Measurements from ENCODE around the gene CDK14. TPM values are rescaled to one million over a fixed set of nuclear protein-coding genes. Genes with fewer than 3 reads are reported as not detected.
A peak's percentile ranks its signal among the peaks of the same experiment; 100 is the strongest.

CDK14 gene
- polyA plus RNA-seq, 3 donors, result 1.7 to 2.5 (median 2.1) TPM

GRCh38 chr7:90597563-90598253 is 1.6 kb downstream of the CDK14 start:
- intact Hi-C loops (cut with micrococcal nuclease), result loop anchor here in 1 of 2 donors (2.0 kb wide), 1 partner anchor 23 kb away; no protein-coding TSS in a partner anchor
- H3K4me1 ChIP-seq (ENCODE audit: control insufficient read depth in 1 of 2, insufficient read depth in 2 of 2, low read length in 2 of 2), result peaks cover 46 to 62% of the 10 kb centered on the region in 2 donors

GRCh38 chr7:90599038-90599437 is 2.9 kb downstream of the CDK14 start:
- peaks cover 0 to 2% of the 10 kb centered on the region in 2 donors for H3K36me3 Mint-ChIP-seq
- no peak overlapping the region for H2AFZ ChIP-seq (ENCODE audit: insufficient read depth, low read depth, low read length, poor library complexity, severe bottlenecking)
- H3K4me3 ChIP-seq (replicated peaks in 1 of 3; ENCODE audit: low read depth in 2 of 3, low read length in 3 of 3), result peak overlapping the region in 1 of 3 experiments; percentile 34
- TF ChIP-seq, protein P1, sequence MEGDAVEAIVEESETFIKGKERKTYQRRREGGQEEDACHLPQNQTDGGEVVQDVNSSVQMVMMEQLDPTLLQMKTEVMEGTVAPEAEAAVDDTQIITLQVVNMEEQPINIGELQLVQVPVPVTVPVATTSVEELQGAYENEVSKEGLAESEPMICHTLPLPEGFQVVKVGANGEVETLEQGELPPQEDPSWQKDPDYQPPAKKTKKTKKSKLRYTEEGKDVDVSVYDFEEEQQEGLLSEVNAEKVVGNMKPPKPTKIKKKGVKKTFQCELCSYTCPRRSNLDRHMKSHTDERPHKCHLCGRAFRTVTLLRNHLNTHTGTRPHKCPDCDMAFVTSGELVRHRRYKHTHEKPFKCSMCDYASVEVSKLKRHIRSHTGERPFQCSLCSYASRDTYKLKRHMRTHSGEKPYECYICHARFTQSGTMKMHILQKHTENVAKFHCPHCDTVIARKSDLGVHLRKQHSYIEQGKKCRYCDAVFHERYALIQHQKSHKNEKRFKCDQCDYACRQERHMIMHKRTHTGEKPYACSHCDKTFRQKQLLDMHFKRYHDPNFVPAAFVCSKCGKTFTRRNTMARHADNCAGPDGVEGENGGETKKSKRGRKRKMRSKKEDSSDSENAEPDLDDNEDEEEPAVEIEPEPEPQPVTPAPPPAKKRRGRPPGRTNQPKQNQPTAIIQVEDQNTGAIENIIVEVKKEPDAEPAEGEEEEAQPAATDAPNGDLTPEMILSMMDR (IDR thresholded peaks at IDR 0.05), result no peak
- H3K27me3 ChIP-seq (ENCODE audit: control insufficient read depth in 2 of 2, insufficient read depth in 2 of 2, low read length in 2 of 2), result peaks cover 0 to 10% of the 10 kb centered on the region in 2 donors
- intact Hi-C loops (cut with micrococcal nuclease), result loop anchor here in 1 of 2 donors (2.0 kb wide), 1 partner anchor 22 kb away; no protein-coding TSS in a partner anchor
- H3K9ac ChIP-seq (ENCODE audit: insufficient read depth, low read length, poor library complexity, severe bottlenecking), result no peak overlapping the region
- no peak overlapping the region for H3K27ac ChIP-seq (ENCODE audit: low read depth in 1 of 2, low read length in 2 of 2)
- H3K79me2 ChIP-seq (ENCODE audit: insufficient read depth, low read length), result peaks cover 64% of the 10 kb centered on the region
- peaks cover 46 to 62% of the 10 kb centered on the region in 2 donors for H3K4me1 ChIP-seq (ENCODE audit: control insufficient read depth in 1 of 2, insufficient read depth in 2 of 2, low read length in 2 of 2)
- H3K27ac Mint-ChIP-seq, result peak overlapping the region in 6 of 7 donors; percentile 50 to 90 (median 86)
- no peaks in the 10 kb centered on the region for H4K20me1 ChIP-seq (ENCODE audit: insufficient read depth, low read length)
- H3K4me3 Mint-ChIP-seq, result peak overlapping the region in 1 of 2 donors; percentile 30
- H3K4me1 Mint-ChIP-seq, result peaks cover 57% of the 10 kb centered on the region
- H3K27me3 Mint-ChIP-seq (ENCODE audit: low read depth in 3 of 3), result peaks cover 3 to 12% (median 11%) of the 10 kb centered on the region in 3 donors
- no CpG with 5 or more reads among the region's 4 CpGs for WGBS (ENCODE audit: insufficient coverage)
- no peaks in the 10 kb centered on the region for H3K36me3 ChIP-seq (replicated peaks in 1 of 2; ENCODE audit: control insufficient read depth in 1 of 2, insufficient read depth in 2 of 2, low read length in 2 of 2)
- H3K4me2 ChIP-seq (replicated peaks; ENCODE audit: extremely low read depth, low read length, poor library complexity, severe bottlenecking), result peak overlapping the region; percentile 49
- H3K9me3 Mint-ChIP-seq, result peaks cover 0 to 6% (median 0%) of the 10 kb centered on the region in 7 donors
- DNase-seq, result no peak
- no peaks in the 10 kb centered on the region for H3K9me3 ChIP-seq (replicated peaks in 1 of 2; ENCODE audit: control insufficient read depth in 1 of 2, insufficient read depth in 1 of 2, low read length in 2 of 2)

More at GRCh38 chr7:90597563-90598253, 1.6 kb downstream of the CDK14 start:
- Histone ChIP-seq H3K9me3 (replicated peaks in 1 of 2; ENCODE audit: control insufficient read depth in 1 of 2, insufficient read depth in 1 of 2, low read length in 2 of 2) (no peaks in the 10 kb centered on the region), H3K27ac (ENCODE audit: low read depth in 1 of 2, low read length in 2 of 2) (peak overlapping the region in 1 of 2 donors; percentile 94), H3K79me2 (ENCODE audit: insufficient read depth, low read length) (peaks cover 52% of the 10 kb centered on the region), H2AFZ (ENCODE audit: insufficient read depth, low read depth, low read length, poor library complexity, severe bottlenecking) (peak overlapping the region; percentile 79), H3K27me3 (ENCODE audit: control insufficient read depth in 2 of 2, insufficient read depth in 2 of 2, low read length in 2 of 2) (peaks cover 0 to 10% of the 10 kb centered on the region in 2 donors), H3K4me2 (replicated peaks; ENCODE audit: extremely low read depth, low read length, poor library complexity, severe bottlenecking) (peak overlapping the region; percentile 86), H3K4me3 (replicated peaks in 1 of 3; ENCODE audit: low read depth in 2 of 3, low read length in 3 of 3) (peak overlapping the region in 2 of 3 experiments; percentile 61 to 94), H3K9ac (ENCODE audit: insufficient read depth, low read length, poor library complexity, severe bottlenecking) (no peak overlapping the region), H3K36me3 (replicated peaks in 1 of 2; ENCODE audit: control insufficient read depth in 1 of 2, insufficient read depth in 2 of 2, low read length in 2 of 2) (no peaks in the 10 kb centered on the region), H4K20me1 (ENCODE audit: insufficient read depth, low read length) (no peaks in the 10 kb centered on the region)
- TF ChIP-seq, protein P1 (IDR thresholded peaks at IDR 0.05), result no peak
- peaks cover 0 to 6% (median 0%) of the 10 kb centered on the region in 7 donors for H3K9me3 Mint-ChIP-seq
- no CpG with 5 or more reads among the region's 10 CpGs for WGBS (ENCODE audit: insufficient coverage)
- H3K36me3 Mint-ChIP-seq, result peaks cover 0 to 2% of the 10 kb centered on the region in 2 donors
- peak overlapping the region; percentile 89 to 92 for H3K4me3 Mint-ChIP-seq
- peaks cover 3 to 13% (median 12%) of the 10 kb centered on the region in 3 donors for H3K27me3 Mint-ChIP-seq (ENCODE audit: low read depth in 3 of 3)
- peaks cover 57% of the 10 kb centered on the region for H3K4me1 Mint-ChIP-seq
- no peak for DNase-seq
- H3K27ac Mint-ChIP-seq, result peak overlapping the region in 3 of 7 donors; percentile 1 to 97 (median 96)
